H1 (cell line): ENCODE results near the gene RALGAPA1. TPM values are rescaled to one million over a fixed set of nuclear protein-coding genes. Genes with fewer than 3 reads are reported as not detected.

Experiments used
- CBX5 ChIP-seq: fragments of 300-800, 300-1000 bp; sonication (generic); IDR thresholded peaks from 2 replicates; pipeline ENCODE4 v1.7.1; 2016; ENCODE audit warnings: antibody characterized with exemption, low read length, low read depth
- polyA plus RNA-seq, 7 experiments: library from polyadenylated mRNA; depleted of rRNA in 3 of 7; stranded (reverse) in 5 of 7; unstranded in 2 of 7; fragments of >200 nt in 5 of 7; fragments of 200-250 nt in 2 of 7; gene quantifications; 1 replicate in 5 of 7; 2 replicates in 1 of 7; 4 replicates in 1 of 7; pipeline versions ENCODE4 v1.2.1 to v1.2.3, GENCODE V29; 2011 to 2013; ENCODE audit warnings: missing spikeins in 2 of 7, mixed read lengths in 2 of 7
- total RNA-seq: library from RNA; stranded (reverse); fragmentation: NEBNext Ultra II Directional; extraction: Animal tissue kit (Norgen Biotek cat#: 25700); gene quantifications from 2 replicates; pipeline ENCODE4 v1.2.1, GENCODE V29; 2021
- TF ChIP-seq, protein P1 (sequence below), 3 experiments: IDR thresholded peaks; 1 replicate in 2 of 3; 2 replicates in 1 of 3; pipeline versions ENCODE4 v1.5.1 to v1.6.1; 2011; ENCODE audit warnings: low read length in 3 of 3, mild to moderate bottlenecking in 3 of 3, inconsistent platforms in 2 of 3, low read depth in 1 of 3, moderate library complexity in 1 of 3; ENCODE audit not compliant: insufficient read depth in 1 of 3; ENCODE audit errors: control extremely low read depth in 1 of 3

RALGAPA1 gene
- total and polyA plus RNA-seq, 2 of the 8 experiments (the other 6 are each of a cell fraction or from before 2014, with no cell fraction given) = 4.2 to 26.7 TPM

GRCh38 chr14:35533357-35534207, 275.5 kb downstream of the RALGAPA1 start, which contains the start of gene INSM2 (continued):
- TF ChIP-seq, protein P1, sequence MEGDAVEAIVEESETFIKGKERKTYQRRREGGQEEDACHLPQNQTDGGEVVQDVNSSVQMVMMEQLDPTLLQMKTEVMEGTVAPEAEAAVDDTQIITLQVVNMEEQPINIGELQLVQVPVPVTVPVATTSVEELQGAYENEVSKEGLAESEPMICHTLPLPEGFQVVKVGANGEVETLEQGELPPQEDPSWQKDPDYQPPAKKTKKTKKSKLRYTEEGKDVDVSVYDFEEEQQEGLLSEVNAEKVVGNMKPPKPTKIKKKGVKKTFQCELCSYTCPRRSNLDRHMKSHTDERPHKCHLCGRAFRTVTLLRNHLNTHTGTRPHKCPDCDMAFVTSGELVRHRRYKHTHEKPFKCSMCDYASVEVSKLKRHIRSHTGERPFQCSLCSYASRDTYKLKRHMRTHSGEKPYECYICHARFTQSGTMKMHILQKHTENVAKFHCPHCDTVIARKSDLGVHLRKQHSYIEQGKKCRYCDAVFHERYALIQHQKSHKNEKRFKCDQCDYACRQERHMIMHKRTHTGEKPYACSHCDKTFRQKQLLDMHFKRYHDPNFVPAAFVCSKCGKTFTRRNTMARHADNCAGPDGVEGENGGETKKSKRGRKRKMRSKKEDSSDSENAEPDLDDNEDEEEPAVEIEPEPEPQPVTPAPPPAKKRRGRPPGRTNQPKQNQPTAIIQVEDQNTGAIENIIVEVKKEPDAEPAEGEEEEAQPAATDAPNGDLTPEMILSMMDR (IDR thresholded peaks at IDR 0.05; ENCODE audit: control extremely low read depth in 1 of 3, insufficient read depth in 1 of 3, low read depth in 1 of 3, low read length in 3 of 3) = no peak; a peak in 1 of 4 replicates
- no peak for TF ChIP-seq CBX5
- TF ChIP-seq, all 59 proteins: peak for 11
